Omental fat pad (tissue), 4 donors: Measurements from ENCODE around the gene HNMT. TPM values are rescaled to one million over a fixed set of nuclear protein-coding genes. Genes with fewer than 3 reads are reported as not detected.

ENCODE experiments used
- ATAC-seq: fragments of 150-250 bp; one replicate; pipeline ENCODE4 v1.9.1; 2016; ENCODE audit warnings: mild to moderate bottlenecking, moderate library complexity; ENCODE audit not compliant: low FRiP score
- DNase-seq: peaks from one replicate; pipeline ENCODE4 v3.0.0-alpha.2; 2019; ENCODE audit warnings: low spot score
- total RNA-seq, 4 donors: library from RNA; depleted of rRNA; stranded (reverse); fragments of >200 nt; gene quantifications; one replicate each; pipeline ENCODE4 v1.1.0, GENCODE V29; 2016
- TF ChIP-seq, protein P1 (sequence below), 3 donors: fragments of 450-650 bp; IDR thresholded peaks; one replicate each; pipeline ENCODE4 v1.5.1; 2016 to 2017; ENCODE audit warnings: antibody characterized with exemption in 3 of 3, mild to moderate bottlenecking in 3 of 3, moderate library complexity in 2 of 3

HNMT gene
- total RNA-seq, 4 donors from 2014 or later: 69.4 to 160 (median 85.8) TPM

DNA sequence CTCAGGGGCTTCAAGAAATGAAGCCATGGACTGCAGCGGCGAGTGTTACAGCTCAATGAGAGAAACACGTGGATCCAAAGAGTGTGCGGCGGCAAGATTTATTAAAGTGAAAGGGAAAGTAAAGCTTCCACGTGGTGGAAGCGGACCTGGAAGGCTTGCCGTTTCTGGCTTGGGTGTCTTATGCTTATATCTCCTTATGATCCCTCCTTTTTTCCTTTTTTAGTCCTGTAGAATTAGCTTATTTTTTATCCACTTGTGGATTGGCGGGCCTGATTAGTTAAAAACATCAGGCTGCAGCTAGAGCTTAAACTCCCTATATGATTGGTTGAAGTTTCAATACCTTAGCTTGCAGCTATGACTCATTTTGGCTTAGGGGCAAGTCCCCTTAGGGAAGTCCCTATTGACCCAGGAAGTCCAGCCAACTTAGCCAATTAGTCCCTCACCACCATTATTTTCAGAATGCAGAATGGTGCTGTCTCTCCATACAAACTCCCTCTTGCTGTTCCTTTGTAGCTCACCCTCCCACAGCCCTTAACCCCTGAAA is 11.6 kb upstream of the HNMT start:
- DNase-seq (no peak), ATAC-seq (peak; percentile 69)

DNA sequence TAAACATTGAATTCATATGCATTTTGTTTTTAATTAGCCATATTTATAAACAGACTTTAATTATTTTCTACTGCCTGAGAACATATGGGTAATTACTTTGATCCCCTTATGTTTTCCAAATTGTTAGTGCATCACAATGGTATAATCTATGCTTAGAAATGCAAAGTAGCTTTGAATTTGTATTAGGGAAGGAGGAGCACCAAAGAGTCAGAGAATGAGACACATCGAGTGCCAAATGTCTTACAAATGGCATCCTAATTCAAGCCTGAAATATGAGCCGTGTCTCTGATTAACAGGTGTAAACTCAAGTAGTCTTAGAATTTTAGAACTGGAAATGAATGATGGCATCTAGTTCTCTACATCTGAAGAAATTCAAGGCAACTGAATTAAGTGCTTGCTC is 8.7 kb upstream of the HNMT start:
- TF ChIP-seq, protein P1, sequence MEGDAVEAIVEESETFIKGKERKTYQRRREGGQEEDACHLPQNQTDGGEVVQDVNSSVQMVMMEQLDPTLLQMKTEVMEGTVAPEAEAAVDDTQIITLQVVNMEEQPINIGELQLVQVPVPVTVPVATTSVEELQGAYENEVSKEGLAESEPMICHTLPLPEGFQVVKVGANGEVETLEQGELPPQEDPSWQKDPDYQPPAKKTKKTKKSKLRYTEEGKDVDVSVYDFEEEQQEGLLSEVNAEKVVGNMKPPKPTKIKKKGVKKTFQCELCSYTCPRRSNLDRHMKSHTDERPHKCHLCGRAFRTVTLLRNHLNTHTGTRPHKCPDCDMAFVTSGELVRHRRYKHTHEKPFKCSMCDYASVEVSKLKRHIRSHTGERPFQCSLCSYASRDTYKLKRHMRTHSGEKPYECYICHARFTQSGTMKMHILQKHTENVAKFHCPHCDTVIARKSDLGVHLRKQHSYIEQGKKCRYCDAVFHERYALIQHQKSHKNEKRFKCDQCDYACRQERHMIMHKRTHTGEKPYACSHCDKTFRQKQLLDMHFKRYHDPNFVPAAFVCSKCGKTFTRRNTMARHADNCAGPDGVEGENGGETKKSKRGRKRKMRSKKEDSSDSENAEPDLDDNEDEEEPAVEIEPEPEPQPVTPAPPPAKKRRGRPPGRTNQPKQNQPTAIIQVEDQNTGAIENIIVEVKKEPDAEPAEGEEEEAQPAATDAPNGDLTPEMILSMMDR (IDR thresholded peaks at IDR 0.05): no peak
- no peak for DNase-seq
- no peak for ATAC-seq

More for the DNA sequence above, 11.6 kb upstream of the HNMT start:
- TF ChIP-seq, protein P1 (IDR thresholded peaks at IDR 0.05): no peak

DNA sequence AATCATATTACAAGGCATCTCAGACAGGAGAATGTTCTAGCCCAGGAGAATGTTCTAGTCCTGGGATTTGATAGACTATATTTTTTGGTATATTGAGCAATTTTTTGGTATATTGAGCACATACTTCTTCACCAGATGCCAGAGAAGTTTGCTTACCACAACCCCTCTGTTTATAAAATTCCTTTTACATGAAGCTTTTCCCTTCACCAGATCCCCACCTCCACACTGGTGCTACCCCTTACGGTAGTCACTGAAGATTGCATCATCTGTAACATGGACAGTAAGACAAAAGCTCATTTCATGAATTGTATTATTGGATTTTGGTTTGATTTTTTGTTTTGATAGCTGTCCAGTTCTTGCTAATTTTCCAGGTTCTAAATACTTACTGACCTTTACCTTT is 7.2 kb upstream of the HNMT start:
- TF ChIP-seq, protein P1 (IDR thresholded peaks at IDR 0.05): no peak
- ATAC-seq: no peak

DNA sequence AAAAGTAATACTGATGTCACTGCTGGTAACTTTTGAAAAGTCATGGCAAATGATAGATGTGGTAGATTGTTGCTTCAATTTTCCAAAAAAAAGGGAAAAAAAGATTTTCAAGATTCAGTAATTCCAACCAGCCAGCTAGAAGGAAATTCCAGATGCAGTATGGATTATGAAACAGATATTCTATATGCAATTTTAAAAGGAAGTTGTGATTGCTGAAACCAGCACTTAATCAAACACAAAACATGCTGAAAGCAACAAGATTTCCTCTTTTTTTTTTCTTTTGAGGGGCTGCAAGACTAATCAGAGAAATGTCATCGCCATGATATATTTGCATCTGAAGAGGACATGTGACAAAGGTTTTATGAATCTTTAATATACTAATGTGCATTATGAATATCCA is 5.1 kb upstream of the HNMT start:
- TF ChIP-seq, protein P1 (IDR thresholded peaks at IDR 0.05): no peak
- ATAC-seq (no peak), DNase-seq (no peak)

More for the DNA sequence above, 7.2 kb upstream of the HNMT start:
- no peak for DNase-seq

DNA sequence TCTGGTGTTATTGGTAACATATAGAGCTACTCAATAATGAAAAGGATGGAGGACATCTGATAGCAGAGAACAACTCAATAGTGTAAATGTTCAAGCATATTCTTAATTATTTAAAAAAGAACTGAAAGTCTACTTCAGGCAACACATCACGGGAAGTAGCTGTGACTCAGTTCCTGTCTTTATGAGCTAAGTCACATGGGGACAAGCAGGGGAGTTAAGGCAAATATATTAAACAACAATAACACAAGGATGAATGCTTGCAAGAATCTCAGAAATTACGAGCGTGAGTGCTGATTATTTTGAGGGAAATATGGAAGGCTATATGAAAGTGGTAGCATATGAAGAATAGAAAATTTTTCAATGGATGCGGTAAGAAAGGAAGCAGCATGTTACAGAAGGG is 4.0 kb upstream of the HNMT start:
- DNase-seq (no peak), ATAC-seq (no peak)
- TF ChIP-seq, protein P1 (IDR thresholded peaks at IDR 0.05): no peak

DNA sequence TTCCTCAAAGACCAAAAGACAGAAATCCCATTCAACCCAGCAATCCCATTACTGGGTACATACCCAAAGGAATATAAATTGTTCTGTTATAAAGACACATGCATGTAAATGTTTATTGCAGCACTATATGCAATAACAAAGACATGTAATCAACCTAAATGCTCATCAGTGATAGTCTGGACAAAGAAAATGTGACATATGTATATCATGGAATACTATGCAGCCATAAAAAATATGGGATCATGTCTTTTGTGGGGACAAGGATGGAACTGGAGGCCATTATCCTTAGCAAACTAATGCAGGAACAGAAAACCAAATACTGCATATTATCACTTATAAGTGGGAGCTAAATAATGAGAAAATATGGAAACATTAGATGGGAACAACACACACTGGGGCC is 2.7 kb upstream of the HNMT start:
- no peak for DNase-seq
- ATAC-seq: no peak
- TF ChIP-seq, protein P1 (IDR thresholded peaks at IDR 0.05): no peak

DNA sequence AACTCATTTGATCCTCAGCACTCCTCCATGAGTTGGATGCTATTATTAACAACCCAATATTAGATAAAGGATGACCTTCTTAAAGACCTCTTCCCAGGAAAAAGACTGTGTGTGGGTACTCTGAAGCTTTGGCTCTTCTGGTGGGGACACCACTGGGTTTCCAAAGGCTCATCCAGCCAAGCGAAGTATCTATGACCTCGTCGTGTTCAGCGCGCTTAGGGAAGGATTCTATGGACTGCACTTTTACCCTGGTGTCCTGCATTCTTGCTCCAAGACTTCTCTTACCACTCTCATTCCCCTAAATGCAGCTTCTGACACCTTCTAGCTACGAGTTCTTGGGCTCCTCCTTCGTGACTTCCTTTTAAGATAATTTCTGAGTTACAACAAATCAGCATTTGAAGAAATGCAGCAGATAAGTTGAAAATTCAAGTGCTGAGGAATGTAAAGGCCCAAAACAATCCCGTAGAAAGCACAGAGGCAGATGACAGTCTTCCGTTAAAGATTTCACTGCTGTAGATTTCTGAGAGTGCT is 673 bp upstream of the HNMT start:
- TF ChIP-seq, protein P1 (IDR thresholded peaks at IDR 0.05): no peak
- no peak for ATAC-seq
- DNase-seq: no peak
